ENCODE measurements around the gene NELFA.
"Not testable (repeated sequence)": the region's sequence is repeated elsewhere in the genome, so short reads cannot be mapped to it uniquely, and the experiment has no call there.

NELFA gene

DNA sequence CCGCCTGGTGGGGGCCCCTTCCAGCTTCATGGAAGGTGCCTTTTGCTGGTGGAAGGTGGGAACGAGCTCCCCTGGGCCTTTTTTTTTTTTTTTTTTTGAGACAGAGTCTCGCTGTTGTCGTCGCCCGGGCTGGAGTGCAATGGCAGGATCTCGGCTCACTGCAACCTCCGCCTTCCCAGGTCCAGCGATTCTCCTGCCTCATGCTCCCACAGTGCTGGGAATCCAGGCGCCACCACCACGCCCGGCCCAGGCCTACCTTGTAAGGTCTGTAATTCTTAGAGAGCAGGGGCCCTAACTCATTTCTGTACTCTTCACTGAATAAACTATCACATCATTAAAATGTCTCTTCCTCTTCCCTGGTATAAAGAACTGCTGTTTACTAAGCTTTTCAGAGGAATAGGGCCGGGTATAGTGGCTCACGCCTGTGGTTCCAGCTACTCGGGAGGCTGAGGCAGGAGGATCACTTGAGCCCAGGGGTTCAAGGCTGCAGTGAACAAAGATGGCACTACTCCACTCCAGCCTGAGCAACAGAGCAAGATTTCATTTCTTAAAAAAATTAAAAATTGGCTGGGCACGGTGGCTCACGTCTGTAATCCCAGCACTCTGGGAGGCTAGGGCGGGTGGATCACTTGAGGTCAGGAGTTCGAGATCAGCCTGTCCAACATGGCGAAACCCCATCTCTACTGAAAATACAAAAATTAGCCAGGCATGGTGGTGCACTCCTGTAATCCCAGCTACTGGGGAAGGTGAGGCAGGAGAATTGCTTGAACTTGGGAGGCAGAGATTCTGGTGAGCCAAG, 14.9 kb downstream of the NELFA start:
- DNase-seq: not testable (repeated sequence)

DNA sequence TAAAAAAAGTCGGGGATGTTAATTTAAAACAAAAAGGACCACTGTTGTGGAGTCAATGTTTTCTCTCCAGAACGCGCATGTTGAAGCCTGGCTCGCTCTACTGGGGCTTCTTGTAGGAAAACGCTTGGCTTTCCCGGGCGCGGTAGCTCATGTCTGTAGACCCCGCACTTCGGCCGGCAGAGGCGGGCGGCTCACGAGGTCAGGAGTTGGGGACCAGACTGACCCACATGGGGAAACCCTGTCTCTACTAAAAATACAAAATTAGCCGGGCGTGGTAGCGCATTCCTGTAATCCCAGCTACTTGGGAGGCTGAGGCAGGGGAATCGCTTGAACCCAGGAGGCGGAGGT, 15.6 kb downstream of the NELFA start:
- DNase-seq: no peak

DNA sequence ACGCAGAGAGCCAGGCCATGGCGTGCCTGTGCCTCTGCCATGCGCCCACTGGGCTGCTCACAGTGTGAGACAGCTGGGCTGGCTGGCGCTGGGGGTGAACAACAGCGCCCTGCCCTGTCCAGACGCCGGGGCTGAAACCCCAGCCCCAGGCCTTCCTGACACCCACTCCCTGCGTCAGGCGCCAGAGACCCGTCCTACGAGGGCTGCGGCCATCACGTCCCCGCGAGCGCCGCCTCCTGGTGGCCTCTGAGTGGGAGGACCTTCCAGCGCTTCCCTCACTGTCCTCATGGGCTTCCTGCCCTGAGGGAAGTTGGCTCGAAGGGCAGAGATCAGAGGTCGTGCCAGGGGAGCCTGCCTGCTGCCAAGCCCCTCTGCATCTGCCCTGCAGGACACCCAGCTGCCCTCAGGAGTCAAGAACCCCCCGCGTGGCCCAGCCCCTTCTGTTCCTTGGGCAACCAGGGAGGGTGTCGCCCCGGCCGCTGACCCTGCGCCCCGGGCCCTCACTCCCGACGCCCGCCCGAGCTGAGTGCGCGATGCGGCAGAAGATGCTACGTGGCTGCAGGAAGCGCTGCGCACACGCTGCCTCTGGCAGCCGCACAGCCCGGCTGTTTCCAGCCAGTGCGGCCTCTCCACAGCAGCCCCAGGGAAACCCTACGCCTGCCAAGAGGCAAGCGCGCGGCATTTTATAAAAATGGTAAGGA, 16.2 kb downstream of the NELFA start:
- DNase-seq: no peak

DNA sequence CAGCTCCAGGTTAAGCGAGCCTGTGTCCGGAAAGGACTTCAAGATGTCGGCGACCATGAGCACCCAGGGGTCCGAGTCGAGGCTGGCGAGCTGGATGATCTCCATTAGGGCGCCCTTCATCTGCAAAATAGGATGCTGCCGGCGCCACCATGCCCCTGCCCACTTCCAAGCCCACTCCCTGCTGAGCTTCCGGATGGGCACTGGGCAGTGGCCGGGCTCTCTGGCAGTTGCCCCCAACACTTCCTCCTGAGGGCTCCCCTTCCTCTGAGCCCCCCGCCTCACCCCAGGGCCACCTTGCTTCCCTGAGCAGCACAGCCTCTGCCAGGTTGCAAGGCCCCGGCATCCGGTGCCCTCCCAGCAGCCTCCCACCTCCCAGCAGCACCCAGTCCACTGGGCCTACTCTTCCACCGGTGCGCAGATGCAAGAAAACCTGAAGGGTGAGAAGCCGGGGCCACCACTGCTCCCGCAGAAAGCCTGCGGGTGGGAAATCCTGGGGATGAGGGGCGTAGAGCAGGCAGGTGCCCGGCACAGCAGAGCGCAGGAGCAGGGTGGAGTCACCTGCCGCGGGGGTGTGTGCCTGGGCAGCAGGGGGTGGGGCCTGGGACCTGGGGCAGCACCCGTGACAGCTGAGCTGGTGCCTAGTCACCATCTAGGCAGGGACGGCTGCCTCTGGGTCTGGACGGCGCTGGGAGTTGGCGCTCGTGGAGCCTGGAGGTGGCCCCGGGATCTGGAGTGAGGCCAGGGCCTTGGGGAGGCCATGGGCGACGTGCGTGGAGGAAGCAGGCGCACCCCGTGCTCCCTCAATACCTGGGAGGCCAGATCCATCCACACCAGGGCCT, 17.0 kb downstream of the NELFA start:
- DNase-seq: no peak

DNA sequence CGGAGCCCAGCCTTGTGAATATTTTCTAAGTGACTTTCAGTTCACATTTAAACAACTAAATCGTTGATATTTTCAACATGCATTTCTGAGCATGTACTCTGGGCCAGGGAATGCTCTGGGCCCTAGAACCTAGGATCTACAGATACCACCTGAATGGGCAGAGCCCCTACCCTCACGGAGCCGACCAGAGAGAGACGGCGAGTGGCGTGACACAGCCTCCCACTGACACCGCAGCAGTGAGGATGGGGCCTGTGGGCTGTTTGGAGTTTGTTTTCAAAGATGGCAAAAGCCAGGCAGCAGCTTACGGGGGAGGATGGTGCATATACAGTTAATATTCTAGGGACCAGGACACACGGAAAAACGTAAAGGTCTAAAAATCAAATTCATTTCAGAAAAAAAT, 17.7 kb downstream of the NELFA start:
- no peak for DNase-seq

DNA sequence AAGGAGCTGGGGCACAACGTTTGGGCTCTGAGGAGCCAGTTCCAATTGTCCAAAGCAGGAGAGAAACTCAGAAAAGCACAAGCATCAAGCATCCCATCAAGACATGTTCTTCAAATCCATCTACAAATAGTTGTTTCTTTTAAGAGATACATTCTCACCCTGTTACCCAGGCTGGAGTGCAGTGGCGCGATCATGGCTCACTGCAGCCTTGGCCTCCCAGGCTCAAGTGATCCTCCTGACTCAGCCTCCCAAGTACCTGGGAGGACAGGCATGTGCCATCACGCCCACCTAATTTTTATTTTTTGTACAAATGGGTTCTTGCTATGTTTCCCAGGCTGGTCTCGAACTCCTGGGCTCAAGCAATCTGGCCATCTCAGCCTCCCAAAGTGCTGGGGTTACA, 18.1 kb downstream of the NELFA start:
- no peak for DNase-seq

DNA sequence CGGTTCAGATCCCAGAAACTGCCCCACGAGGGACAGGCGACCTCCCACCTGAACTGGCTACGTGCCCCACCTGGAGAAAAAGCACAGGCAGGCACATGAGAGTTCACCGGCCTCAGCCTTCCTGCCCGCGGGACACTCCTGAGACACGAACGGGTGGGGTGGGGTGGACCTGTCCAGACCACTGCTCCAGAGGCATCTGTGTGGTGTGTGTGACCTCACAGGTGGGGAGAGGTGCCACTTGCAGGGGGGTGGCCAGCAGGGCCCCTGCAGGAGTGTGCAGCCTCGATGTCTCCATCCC, 18.5 kb downstream of the NELFA start:
- no peak for DNase-seq

DNA sequence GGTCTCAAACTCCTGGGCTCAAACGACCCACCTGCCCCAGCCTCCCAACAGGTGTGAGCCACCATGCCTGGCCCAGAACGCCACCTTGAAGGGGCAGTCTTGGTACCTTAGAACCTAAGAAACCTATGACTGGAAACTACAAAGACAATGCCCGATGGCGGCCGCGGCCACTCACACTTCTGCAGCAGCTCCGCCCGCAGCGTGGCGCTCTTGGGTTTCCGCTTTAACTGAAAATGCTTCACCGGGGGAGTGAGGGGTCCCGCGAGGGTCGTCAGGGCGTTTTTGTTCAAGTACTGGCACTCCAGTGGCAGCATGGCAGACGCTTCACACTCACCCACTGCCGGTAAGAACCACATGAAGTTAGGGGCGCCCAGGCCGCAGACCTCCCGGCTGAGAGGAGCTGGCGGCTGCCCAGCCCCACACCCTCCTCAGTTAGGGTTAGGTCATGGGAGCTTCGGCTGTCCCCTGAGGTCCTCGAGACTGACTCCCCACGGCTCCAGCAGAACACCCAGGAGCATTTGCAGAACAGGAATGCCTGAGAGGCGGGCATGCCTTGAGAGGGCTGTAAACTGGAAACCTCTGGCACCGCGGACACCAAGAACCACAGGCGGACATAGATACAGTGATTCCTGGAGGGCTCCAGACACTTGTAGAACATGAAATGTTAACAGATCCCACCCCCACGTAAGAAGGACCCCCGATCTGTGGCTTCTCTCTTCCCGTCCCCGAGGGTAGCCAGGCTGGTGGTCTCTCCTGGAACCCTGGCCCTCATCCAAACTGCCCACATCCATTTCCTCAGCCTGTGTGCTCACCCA, 19.0 kb downstream of the NELFA start:
- DNase-seq: no peak

DNA sequence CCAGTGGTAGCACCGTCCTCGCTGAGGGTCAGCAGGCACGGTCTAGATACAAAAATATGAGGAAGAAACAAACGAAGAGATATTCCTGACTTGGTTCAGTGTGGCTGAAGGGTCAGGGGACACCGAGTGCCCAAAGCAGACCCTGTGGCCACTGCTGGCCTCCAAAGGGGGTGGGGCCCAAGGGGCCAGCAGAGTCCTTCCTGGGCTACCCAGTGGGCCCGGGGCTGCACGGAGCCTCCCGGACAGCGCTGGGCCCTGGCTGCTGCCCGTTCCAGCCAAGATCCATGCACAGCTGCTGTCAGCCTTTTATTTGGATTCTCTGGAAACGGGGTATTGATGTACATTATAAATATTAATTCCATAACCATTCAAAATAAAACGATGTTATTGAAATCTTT, 20.4 kb downstream of the NELFA start:
- DNase-seq: no peak

DNA sequence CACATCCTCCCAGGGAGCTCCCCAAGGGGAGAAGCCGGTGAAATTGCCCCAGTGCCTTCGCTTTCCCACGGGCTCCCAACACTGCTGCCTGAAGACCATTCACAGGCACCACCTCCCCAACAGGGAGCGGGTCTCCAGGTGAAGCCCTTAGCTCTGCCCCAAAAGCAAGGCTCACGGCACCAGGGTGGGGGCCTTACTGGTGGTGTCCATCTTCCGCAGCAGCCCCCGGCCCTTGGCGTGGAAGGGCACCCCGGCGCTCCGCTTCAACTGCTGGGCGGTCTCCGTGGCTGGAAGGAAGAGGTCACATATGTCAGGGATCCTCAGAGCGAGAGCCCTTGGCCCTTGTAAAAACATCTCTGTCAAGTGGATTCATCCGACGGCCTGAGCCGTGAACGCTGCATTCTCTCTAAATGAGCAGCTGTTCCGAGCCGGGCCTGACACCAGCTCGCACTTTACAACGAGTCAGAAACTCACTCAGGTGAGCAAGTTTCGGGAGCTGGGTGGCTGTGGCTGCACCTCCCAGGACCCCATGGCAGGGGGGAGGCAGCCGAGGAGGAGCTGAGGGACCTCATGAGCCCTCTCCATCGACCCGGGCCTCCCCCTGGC, 20.9 kb downstream of the NELFA start:
- DNase-seq: no peak

DNA sequence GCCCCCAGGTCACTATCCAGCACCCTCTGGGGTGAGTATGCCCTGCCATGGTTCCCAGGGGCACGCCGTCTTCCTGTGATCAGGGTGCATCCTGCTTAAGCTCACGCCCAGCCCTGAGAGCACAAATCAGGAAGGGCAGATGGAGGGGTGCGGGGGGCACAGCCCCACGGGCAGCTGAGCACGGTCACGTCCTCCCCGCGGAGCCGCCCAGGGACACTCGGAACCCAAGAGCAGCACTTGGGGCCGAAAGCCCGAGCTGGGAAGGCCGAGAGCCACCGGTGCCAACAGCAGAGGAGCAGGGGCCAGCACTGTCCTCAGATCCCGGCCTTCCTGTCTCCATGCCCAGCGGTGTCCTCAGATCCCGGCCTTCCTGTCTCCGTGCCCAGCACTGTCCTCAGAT, 21.5 kb downstream of the NELFA start:
- no peak for DNase-seq

DNA sequence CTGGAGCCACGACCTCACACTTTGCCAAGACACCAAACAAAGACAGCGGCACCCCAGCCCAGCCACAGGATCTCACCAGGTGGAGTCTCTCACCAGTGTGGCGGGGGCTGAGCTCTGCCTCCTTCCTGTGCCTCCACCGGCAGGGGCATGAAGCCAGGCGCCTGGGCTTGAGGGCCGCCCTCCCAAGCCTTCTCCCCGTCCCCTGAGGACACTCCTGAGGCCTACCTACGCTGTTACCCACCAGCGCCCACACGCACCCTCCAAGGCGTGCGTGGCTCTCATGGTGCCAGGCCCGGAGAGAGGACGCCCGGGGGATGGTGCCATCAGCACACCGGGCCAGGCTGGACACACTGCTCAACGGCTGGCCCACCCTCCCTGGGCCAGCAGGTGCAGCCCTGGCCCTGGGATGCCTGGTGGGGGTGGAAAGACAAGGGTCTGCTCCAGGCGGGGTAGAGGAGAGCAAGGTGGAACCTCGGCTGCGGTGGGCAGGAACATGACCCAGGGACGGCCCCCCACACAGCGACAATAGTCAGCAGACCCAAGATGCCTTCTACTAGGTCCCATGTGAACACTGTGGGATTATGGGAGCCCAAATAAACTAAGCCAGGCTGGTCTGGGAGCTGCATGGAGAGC, 22.1 kb downstream of the NELFA start:
- no peak for DNase-seq

DNA sequence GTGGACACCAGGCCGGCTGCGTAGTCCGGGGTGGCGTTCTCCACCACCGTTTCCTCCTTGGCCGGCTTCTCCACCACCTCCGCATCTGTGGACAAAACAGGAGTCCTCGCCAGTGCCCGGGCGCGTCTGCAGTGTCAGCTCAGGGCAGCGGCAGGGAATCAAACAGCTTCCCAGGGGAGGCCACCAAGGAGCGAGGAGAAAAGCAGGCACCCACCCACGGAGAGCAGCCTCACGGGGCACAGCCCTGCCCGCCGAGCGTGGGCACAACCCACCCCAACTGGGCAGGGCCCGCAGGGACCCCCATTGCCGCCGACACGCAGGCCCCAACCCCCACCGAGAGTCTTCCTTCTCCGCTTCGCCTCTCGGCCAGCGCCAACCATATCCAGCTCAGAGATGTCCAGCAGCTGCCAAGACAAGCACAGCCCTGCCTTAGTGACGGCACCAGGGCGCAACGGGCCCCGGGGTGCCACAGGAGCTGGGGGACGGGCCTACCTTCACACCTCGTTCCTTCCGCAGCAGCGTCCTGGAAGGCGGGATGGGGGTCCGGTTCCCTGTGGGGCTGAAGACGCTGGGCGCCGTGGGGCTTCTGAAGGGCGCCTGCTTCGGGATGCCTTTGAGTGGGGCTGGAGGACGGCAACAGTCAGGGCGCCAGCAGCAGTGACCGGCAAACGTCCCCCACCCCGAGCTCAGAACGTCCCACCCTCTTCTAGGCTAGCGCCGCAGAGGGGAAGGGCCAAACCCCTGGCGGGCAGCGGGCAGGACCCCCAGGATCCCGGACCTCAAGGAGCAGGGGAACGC, 22.8 kb downstream of the NELFA start:
- DNase-seq: no peak

DNA sequence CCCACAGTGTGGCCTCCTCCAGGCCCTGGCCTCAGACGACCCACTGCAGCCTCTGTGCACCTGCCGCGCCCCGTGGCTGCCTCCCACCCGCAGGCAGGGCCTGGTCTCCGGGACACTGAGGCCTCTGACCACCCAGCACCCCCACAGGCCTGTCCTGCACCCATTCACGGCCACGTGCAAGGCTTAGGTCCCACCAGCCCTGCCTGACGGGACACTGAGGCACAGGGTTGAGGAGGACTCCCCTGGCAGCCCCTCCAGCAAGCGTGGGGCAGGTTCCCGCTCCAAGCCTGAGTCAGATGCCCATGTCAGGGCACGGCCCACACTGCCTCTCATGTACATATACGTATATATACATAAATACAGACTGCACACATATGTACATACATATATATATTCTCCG, 23.5 kb downstream of the NELFA start:
- DNase-seq: no peak

DNA sequence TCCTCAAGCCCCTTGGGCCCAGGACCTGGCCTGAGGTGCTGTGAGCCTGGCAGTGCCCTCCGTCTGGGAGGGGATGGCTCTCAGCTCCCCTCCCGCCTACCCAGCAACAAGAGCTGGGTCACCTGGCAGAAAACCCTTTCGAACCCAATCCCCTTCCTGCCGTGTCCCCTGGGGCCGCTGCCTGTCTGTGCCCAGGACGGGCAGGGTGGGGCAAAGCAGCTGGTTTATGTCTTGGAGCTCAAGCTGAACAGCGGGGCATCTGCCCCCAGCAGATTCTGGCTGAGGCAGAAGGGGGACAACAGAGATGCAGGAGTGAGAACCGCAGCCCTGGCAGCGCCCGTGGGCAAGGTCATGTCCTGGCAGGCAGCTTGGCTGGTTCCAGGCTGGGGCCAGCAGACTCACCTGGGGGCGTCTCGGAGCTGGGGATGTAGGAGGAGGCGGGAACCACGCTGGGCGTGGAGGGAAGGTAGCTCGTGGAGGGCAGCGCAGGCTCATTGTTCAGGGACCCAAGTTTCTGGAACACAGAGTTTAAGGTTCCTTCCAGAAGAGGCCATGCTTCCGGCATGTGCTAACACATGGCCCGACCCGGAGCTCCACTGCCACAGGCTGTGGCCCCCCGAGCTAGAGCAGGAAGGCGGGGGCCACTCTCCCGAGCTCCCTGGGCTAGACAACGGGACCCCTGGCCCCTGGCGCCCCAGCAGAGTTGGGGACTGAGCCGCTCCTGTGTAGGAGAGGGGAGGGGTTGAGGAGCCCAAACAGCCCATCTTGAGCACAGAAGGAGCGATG, 24.2 kb downstream of the NELFA start:
- no peak for DNase-seq

DNA sequence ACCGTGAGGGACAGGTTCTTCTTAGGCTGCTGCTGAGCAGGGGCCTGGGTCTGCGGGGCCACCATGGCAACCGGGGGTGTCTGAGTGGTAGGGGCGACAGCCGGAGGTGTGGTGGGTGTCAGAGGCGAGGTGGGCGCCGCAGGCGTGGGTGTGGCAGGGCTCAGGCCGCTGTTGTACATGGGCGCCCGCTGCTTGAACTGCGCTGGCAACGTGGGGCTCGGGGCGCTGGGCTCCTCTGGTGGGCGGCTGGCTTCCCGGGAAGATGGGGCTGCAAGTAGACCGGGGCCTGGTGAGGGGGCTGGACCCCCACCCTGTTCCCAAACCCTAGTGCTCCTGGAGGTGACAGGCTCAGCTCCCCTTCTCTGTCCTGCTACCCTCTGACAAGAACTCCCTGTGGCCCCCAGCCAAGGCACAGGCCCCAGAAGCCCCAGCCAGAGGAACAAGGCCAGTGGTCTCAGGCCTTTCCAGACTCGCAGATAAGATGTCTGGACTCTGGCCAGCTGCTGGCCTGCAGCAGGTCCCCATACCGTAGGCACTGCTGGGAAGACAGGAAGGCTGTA, 24.8 kb downstream of the NELFA start:
- DNase-seq: no peak

DNA sequence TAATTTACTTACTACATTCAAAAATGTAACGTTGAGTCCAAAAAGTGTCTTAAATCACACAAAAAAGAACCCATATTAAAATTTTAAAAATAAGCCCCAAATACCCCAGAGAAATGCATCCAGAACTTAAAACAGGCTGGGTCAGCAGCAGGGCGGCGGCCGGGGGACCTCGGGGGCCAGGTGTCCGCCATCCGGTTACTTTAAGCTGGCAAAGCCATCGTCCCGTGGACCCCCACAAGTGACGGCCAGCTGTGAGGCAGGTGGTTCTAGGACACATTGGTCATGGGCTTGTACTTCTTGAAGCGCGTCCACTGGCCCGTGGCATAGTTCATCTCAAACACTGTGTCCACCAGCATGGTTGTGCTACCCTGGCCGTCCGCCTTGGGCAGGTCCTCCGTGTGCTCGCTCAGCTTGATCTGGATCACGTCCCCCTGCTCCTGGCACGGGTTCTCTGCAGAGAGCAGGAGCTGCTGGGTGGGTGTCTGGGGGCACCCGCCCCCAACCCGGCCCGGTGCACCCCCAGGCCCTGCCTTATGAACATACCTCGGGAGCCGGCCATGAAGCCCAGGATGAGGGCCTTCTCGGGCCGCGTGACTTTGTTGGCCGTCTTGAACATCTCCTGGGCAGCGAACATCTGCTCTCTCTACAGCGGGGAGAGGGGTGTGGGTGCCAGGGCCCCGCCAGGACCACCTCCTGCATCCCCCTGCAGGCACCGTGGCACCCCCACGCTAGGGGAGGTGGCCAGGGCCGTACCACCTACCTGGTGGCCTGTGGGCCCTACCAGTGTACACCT, 25.5 kb downstream of the NELFA start:
- no peak for DNase-seq

DNA sequence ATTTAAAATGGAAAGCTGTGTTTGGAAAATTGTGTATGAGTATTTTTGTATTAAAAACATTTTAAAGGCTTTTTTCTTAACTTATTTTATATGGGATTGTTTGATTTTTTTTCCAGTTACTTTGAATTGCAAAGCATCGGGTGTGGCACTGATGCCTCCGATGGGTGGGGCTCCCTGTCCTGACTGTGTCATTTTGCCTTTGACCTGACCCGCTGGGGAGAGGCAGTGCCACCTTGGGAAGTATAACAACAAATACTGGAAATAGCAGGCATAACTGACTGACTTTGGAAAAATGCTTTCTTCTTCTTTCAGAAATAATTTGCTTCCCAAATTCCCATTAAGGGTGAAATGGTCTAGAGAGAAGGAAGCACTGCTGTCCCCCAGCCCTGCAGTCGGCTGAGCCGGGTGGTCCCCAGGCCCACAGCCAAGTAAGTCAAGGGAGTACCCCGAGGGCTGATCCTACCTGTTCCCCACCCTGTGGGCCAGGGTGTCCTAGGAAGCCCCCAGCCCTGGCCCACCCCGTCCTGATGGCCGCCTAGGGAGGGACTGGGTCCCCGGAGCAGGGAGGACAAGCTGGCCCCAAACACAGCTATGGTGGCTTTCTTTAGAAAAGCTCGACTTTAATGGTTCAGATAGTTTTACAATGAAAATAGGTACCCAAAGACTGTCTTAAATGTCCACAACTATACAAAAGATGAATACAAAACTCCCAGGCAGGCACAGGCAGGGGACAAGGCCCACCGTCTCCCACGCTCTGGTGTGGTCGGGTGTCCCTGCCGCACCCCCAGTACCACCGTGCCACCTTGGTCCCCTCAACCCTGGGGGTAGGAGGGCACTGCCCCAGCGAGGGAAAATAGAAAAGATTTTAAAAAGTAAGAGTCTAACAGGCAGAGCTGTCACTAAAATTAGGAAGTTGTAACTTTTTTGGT, 26.4 kb downstream of the NELFA start:
- no peak for DNase-seq
